DND-41 (cell line): ENCODE results near the gene RBM18.

ENCODE experiments used
- ATAC-seq: fragments of 200-7000 bp; cut with Tn5 transposase; 3 replicates; pipeline ENCODE4 v1.9.1; 2021; ENCODE audit warnings: low read depth; ENCODE audit not compliant: insufficient read depth
- DNase-seq: peaks from one replicate; pipeline ENCODE4 v3.0.0-alpha.2; 2020
- H2AFZ ChIP-seq: 2 replicates; pipeline ENCODE4 v1.6.0; 2012; ENCODE audit warnings: low read depth, low read length
- H3K27ac ChIP-seq: 2 replicates; pipeline ENCODE4 v1.5.1; 2012; ENCODE audit warnings: low read length, inconsistent platforms
- H3K27me3 ChIP-seq: fragments of 200-600 bp; sonication (generic); 2 replicates; pipeline ENCODE4 v1.6.0; 2012; ENCODE audit warnings: low read length, mild to moderate bottlenecking, inconsistent platforms; ENCODE audit not compliant: insufficient read depth, poor library complexity
- H3K36me3 ChIP-seq: 2 replicates; pipeline ENCODE4 v1.5.1; 2012; ENCODE audit warnings: low read length, inconsistent platforms; ENCODE audit not compliant: insufficient read depth
- H3K4me1 ChIP-seq: 2 replicates; pipeline ENCODE4 v1.5.1; 2012; ENCODE audit warnings: mild to moderate bottlenecking, low read length; ENCODE audit not compliant: insufficient read depth
- H3K4me2 ChIP-seq: 2 replicates; pipeline ENCODE4 v1.6.0; 2012; ENCODE audit warnings: mild to moderate bottlenecking, moderate library complexity, low read length, inconsistent platforms; ENCODE audit not compliant: insufficient read depth
- H3K4me3 ChIP-seq, 2 experiments: fragments of 200-600 bp in 1 of 2; shearing (Covaris generic) in 1 of 2; 2 replicates each; pipeline ENCODE4 v1.5.1; 2012 to 2016; ENCODE audit warnings: inconsistent platforms in 2 of 2, low read length in 2 of 2, mild to moderate bottlenecking in 2 of 2, low read depth in 1 of 2, moderate library complexity in 1 of 2
- H3K79me2 ChIP-seq: 2 replicates; pipeline ENCODE4 v1.6.0; 2012; ENCODE audit warnings: low read length, inconsistent platforms; ENCODE audit not compliant: insufficient read depth
- H3K9ac ChIP-seq: 2 replicates; pipeline ENCODE4 v1.6.0; 2012; ENCODE audit warnings: low read depth, mild to moderate bottlenecking, inconsistent platforms, low read length, moderate library complexity
- H3K9me3 ChIP-seq: 2 replicates; pipeline ENCODE4 v1.5.1; 2012; ENCODE audit warnings: low read length, moderate library complexity, mild to moderate bottlenecking, inconsistent platforms; ENCODE audit not compliant: insufficient read depth, severe bottlenecking
- H4K20me1 ChIP-seq: 2 replicates; pipeline ENCODE4 v1.6.0; 2012; ENCODE audit warnings: low read length; ENCODE audit not compliant: insufficient read depth
- EZH2 ChIP-seq: IDR thresholded peaks from 3 replicates; pipeline ENCODE4 v1.6.1; 2012; ENCODE audit warnings: borderline replicate concordance, low read depth, mild to moderate bottlenecking, moderate library complexity, low read length, inconsistent platforms; ENCODE audit not compliant: severe bottlenecking
- TF ChIP-seq, protein P1 (sequence below): IDR thresholded peaks from 2 replicates; pipeline ENCODE4 v1.5.1; 2012; ENCODE audit warnings: borderline replicate concordance, low read length, moderate library complexity, mild to moderate bottlenecking; ENCODE audit not compliant: poor library complexity, severe bottlenecking; ENCODE audit errors: extremely low read depth

The RBM18 gene

DNA sequence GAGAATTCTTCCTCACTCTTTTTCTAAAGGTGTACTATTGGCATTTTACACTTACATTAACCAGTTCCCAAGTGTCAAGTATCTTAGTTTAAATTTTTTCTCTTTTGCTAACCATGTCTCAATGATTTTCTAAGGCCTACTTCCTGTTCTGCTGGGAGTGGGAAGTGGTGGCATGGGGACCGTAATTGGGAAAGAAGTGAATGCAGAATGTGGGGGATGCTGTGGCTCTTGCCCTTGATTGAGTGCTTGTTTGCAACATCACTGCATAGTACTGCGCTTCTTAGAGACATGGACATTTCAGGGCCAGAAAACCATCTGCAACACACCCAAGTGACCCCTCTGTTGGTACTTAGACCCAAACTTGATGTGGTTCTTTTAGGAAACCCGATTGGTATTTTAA lies 32.9 kb upstream of the RBM18 start:
- DNase-seq (no peak), ATAC-seq (no peak)
- H3K4me2 ChIP-seq: no peak overlapping the region
- no peaks in the 10 kb centered on the region for H3K79me2 ChIP-seq
- no peaks in the 10 kb centered on the region for H3K9me3 ChIP-seq
- no peak overlapping the region for H3K9ac ChIP-seq
- H4K20me1 ChIP-seq: no peaks in the 10 kb centered on the region
- H3K36me3 ChIP-seq: peaks cover 62% of the 10 kb centered on the region
- TF ChIP-seq, protein P1, sequence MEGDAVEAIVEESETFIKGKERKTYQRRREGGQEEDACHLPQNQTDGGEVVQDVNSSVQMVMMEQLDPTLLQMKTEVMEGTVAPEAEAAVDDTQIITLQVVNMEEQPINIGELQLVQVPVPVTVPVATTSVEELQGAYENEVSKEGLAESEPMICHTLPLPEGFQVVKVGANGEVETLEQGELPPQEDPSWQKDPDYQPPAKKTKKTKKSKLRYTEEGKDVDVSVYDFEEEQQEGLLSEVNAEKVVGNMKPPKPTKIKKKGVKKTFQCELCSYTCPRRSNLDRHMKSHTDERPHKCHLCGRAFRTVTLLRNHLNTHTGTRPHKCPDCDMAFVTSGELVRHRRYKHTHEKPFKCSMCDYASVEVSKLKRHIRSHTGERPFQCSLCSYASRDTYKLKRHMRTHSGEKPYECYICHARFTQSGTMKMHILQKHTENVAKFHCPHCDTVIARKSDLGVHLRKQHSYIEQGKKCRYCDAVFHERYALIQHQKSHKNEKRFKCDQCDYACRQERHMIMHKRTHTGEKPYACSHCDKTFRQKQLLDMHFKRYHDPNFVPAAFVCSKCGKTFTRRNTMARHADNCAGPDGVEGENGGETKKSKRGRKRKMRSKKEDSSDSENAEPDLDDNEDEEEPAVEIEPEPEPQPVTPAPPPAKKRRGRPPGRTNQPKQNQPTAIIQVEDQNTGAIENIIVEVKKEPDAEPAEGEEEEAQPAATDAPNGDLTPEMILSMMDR: no peak
- no peak for TF ChIP-seq EZH2
- H2AFZ ChIP-seq: no peak overlapping the region
- H3K4me1 ChIP-seq: no peaks in the 10 kb centered on the region
- H3K4me3 ChIP-seq: no peak overlapping the region
- no peak overlapping the region for H3K27ac ChIP-seq
- H3K27me3 ChIP-seq: no peaks in the 10 kb centered on the region

DNA sequence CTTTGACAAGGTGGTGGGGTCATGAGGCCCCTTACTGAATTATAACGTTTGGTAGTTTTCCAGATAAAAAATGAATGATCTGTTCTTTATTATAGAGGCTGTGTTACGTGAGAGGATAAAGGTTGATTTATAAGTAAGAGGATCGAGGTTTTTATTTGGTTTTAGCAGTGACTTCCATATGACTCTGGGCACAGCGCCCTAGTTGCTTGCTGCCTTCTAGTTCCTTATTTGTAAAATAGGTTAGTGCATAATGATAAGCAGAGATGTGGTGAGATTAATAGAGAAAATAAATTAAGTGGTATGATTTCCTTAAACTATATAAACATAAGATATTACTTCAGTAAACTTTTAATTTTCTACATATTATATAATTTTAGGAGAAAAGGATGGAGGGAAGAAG lies 29.9 kb upstream of the RBM18 start:
- Histone ChIP-seq H3K36me3 (peaks cover 76% of the 10 kb centered on the region), H3K27ac (no peak overlapping the region), H3K4me1 (no peaks in the 10 kb centered on the region), H3K79me2 (no peaks in the 10 kb centered on the region), H3K4me2 (no peak overlapping the region), H2AFZ (no peak overlapping the region), H3K27me3 (no peaks in the 10 kb centered on the region), H3K4me3 (no peak overlapping the region), H3K9ac (no peak overlapping the region), H4K20me1 (no peaks in the 10 kb centered on the region), H3K9me3 (no peaks in the 10 kb centered on the region)
- DNase-seq (no peak), ATAC-seq (no peak)
- TF ChIP-seq, protein P1: no peak

DNA sequence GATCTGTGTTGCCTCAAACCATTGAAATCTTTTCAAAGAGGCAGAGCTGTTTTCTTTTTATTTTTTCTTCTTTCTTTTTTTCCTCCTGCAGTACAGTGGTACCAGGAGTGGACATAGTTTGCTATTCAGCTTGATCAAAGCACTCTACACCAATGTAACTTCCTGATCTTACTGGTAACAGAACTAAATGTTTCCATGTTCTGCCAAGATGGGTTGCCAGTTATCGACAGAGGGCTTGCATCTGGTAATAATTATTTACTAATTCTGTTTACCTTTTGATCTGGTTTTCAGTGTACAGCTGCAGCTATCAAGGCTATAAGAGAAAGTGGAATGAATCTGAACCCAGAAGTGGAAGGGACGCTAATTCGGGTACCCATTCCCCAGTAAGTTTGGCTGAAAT lies 26.8 kb upstream of the RBM18 start:
- Histone ChIP-seq H3K4me2 (no peak overlapping the region), H4K20me1 (no peaks in the 10 kb centered on the region), H2AFZ (no peak overlapping the region), H3K27me3 (no peaks in the 10 kb centered on the region), H3K4me1 (no peaks in the 10 kb centered on the region), H3K36me3 (peaks cover 82% of the 10 kb centered on the region), H3K9ac (no peak overlapping the region), H3K27ac (no peak overlapping the region), H3K79me2 (no peaks in the 10 kb centered on the region), H3K9me3 (no peaks in the 10 kb centered on the region), H3K4me3 (no peak overlapping the region)
- ATAC-seq (no peak), DNase-seq (no peak)
- TF ChIP-seq, protein P1: no peak
- no peak for TF ChIP-seq EZH2

DNA sequence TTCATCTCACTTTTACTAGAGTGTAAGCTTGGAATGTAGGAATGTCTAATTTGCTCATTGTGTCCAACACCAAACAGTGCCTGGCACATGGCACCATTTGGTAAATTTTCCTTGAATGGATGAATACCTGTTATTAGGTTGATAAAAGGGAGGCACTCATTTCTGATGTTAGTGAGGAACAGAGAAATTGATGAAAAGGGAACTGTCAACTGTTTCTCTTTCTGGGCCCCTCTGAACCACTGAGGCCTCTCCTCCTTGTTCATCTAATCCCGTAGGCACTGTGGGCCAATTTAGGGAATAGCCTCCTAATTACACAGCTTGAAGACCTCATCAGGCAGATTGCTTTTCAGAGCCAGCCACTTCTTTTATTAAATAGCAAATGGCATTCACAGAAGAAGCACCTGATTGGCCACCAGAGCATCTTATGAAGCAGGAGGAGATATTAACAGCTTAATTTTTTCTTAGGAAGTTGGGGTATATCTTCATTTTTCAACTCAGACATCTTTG lies 22.6 kb upstream of the RBM18 start:
- no peaks in the 10 kb centered on the region for H3K79me2 ChIP-seq
- no peaks in the 10 kb centered on the region for H3K27me3 ChIP-seq
- H3K4me1 ChIP-seq: no peaks in the 10 kb centered on the region
- no peak overlapping the region for H3K4me2 ChIP-seq
- no peaks in the 10 kb centered on the region for H3K9me3 ChIP-seq
- DNase-seq (no peak), ATAC-seq (no peak)
- H4K20me1 ChIP-seq: no peaks in the 10 kb centered on the region
- peaks cover 70% of the 10 kb centered on the region for H3K36me3 ChIP-seq
- H3K4me3 ChIP-seq: no peak overlapping the region
- TF ChIP-seq, protein P1: no peak
- no peak for TF ChIP-seq EZH2
- no peak overlapping the region for H3K27ac ChIP-seq
- no peak overlapping the region for H3K9ac ChIP-seq
- no peak overlapping the region for H2AFZ ChIP-seq
